ENCODE measurements around the gene PRDM10. TPM values are rescaled to one million over a fixed set of nuclear protein-coding genes. Genes with fewer than 3 reads are reported as not detected.
"Not testable (repeated sequence)": the region's sequence is repeated elsewhere in the genome, so short reads cannot be mapped to it uniquely, and the experiment has no call there.

The PRDM10 gene
- polyA plus RNA-seq, 6 donors from 2014 or later, result 2.2 to 4.5 (median 3.4) TPM; not detected in 1

DNA sequence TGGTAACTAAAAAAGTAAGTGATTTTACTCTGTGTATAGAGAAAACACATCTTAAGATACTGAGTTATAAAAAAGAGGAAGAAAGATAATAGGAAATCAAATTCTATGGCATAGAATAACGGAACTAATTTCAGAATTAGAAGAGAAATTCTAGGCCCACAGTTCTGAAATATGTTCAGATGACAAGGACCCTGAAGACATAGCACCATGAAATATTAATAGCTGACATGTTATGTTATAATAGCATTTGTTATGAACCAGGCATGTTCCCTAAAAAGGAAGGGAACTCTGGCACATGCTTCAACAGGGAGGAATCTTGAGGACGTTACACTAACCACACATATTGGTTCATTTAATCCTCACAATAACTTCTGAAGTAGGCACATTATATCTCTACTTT is 32.7 kb downstream of the PRDM10 start:
- ATAC-seq (ENCODE audit: low read depth in 2 of 2) (peak in 1 of 2 donors; percentile 22), DNase-seq (no peak)
- H3K4me3 Mint-ChIP-seq, result no peak overlapping the region
- peaks cover 10 to 16% of the 10 kb centered on the region in 2 donors for H3K36me3 Mint-ChIP-seq
- peaks cover 21 to 32% (median 25%) of the 10 kb centered on the region in 3 donors for H3K27me3 Mint-ChIP-seq
- H3K9me3 Mint-ChIP-seq, result no peaks in the 10 kb centered on the region
- no peak overlapping the region for H3K27ac Mint-ChIP-seq
- H3K4me1 Mint-ChIP-seq, result peaks cover 28 to 40% (median 39%) of the 10 kb centered on the region in 3 donors

DNA sequence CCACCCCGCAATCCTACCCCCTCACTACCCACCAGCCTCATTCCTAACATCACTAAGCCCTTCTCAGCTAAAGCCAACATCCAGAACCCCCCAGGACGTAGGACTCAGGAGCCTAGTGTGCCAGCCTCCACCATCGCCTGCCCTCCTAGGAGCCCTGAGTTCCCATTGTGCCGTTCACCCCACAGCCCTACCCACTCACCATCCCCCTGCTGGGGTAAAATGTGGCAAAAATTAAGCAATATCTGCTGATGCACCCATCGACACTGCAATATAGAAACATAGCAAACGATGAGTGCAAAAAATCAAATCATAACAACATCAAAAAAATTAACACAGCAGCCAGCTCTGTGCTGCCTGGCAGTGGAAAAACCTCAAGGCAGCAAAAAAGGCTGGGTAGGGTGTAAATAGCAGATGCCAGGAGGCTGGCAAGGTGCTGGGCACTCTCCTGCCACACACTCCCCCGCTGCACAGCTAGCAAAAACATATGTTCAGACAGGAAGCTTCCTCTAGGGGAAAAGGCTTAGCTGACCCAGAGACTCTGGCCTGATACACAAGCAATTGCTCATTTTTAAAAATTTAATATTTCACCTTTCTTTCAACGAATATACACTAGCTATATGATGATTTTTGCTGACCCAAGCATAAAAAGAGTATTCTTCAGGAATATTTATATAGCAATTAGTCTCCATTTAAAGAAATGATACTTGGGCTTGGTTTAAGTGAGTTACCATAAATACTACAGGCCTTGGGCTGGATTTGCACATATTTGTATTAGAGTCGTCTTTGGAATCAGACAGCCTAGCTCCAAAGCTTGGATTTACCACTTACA is 33.8 kb downstream of the PRDM10 start:
- peak overlapping the region in 1 of 6 donors; percentile 68 for H3K27ac Mint-ChIP-seq
- H3K27me3 Mint-ChIP-seq, result peaks cover 18 to 21% (median 18%) of the 10 kb centered on the region in 3 donors
- DNase-seq (no peak), ATAC-seq (ENCODE audit: low read depth in 2 of 2) (no peak)
- no peaks in the 10 kb centered on the region for H3K9me3 Mint-ChIP-seq
- H3K36me3 Mint-ChIP-seq, result peaks cover 7 to 10% of the 10 kb centered on the region in 2 donors
- H3K4me1 Mint-ChIP-seq, result peaks cover 28 to 39% (median 38%) of the 10 kb centered on the region in 3 donors
- no peak overlapping the region for H3K4me3 Mint-ChIP-seq

DNA sequence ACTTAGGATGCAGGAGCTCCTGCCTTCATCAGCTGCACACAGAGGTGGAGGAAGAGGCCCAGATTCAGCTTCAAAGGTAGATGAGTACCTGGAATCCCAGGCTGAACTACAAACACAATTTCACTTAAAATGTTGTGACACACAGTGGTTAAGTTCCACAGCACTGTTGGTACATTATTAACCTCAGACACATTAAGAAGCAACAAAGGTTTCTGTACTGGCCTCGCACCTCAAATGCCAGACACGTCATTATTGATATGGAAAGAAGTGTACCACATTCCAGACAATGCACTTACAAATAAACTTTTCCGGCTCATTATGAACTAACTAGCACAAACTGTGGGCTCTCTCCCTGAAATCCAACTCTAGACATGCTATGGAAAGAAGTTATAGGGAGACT is 34.6 kb downstream of the PRDM10 start:
- H3K27ac Mint-ChIP-seq, result no peak overlapping the region
- peaks cover 7 to 10% of the 10 kb centered on the region in 2 donors for H3K36me3 Mint-ChIP-seq

GRCh38 chr11:129965248-129965647 is 37.4 kb downstream of the PRDM10 start:
- DNase-seq (no peak), ATAC-seq (ENCODE audit: low read depth in 2 of 2) (no peak)
- Mint-ChIP-seq H3K4me1 (peaks cover 22 to 26% (median 23%) of the 10 kb centered on the region in 3 donors), H3K36me3 (peaks cover 5% of the 10 kb centered on the region in 2 donors), H3K4me3 (no peak overlapping the region), H3K27ac (no peak overlapping the region), H3K27me3 (peaks cover 17 to 19% (median 18%) of the 10 kb centered on the region in 3 donors), H3K9me3 (no peaks in the 10 kb centered on the region)

More for the DNA sequence above, 34.6 kb downstream of the PRDM10 start:
- no peak for ATAC-seq (ENCODE audit: low read depth in 2 of 2)
- peaks cover 18 to 21% (median 18%) of the 10 kb centered on the region in 3 donors for H3K27me3 Mint-ChIP-seq
- no peak overlapping the region for H3K4me3 Mint-ChIP-seq
- peaks cover 30 to 39% (median 37%) of the 10 kb centered on the region in 3 donors for H3K4me1 Mint-ChIP-seq
- no peaks in the 10 kb centered on the region for H3K9me3 Mint-ChIP-seq
- DNase-seq, result no peak

- no peaks in the 10 kb centered on the region for H3K9me3 Mint-ChIP-seq
- H3K36me3 Mint-ChIP-seq, result peaks cover 0 to 16% of the 10 kb centered on the region in 2 donors
- ATAC-seq (ENCODE audit: low read depth in 2 of 2) (no peak), DNase-seq (no peak)
- H3K4me3 Mint-ChIP-seq, result no peak overlapping the region
- peaks cover 12 to 15% (median 13%) of the 10 kb centered on the region in 3 donors for H3K4me1 Mint-ChIP-seq
- H3K27ac Mint-ChIP-seq, result peak overlapping the region in 1 of 6 donors; percentile 38
- H3K27me3 Mint-ChIP-seq, result peaks cover 0 to 6% (median 6%) of the 10 kb centered on the region in 3 donors
Measured at GRCh38 chr11:129960216-129961214, 42.1 kb downstream of the PRDM10 start.

DNA sequence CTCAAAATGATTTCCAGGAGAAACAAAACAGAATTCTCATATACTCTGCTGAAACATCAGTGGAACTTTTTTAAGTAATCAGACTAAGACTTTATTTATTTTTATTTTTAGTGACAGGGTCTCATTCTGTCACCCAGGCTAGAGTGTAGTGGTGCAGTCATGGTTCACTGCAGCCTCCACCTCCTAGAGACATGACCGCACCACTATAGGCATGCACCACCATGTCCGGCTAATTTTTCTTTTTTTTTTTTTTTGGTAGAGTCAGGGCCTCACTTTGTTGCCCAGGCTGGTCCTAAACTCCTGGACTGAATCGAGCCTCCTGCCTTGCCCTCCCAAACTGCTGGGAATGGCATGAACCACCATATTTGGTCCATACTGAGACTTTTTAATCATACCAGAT is 42.9 kb downstream of the PRDM10 start:
- DNase-seq (no peak), ATAC-seq (ENCODE audit: low read depth in 2 of 2) (no peak)
- Mint-ChIP-seq H3K9me3 (no peaks in the 10 kb centered on the region), H3K27ac (no peak overlapping the region), H3K27me3 (peaks cover 0 to 6% (median 6%) of the 10 kb centered on the region in 3 donors), H3K4me1 (peaks cover 12 to 15% (median 13%) of the 10 kb centered on the region in 3 donors), H3K4me3 (no peak overlapping the region), H3K36me3 (peaks cover 0 to 22% of the 10 kb centered on the region in 2 donors)

DNA sequence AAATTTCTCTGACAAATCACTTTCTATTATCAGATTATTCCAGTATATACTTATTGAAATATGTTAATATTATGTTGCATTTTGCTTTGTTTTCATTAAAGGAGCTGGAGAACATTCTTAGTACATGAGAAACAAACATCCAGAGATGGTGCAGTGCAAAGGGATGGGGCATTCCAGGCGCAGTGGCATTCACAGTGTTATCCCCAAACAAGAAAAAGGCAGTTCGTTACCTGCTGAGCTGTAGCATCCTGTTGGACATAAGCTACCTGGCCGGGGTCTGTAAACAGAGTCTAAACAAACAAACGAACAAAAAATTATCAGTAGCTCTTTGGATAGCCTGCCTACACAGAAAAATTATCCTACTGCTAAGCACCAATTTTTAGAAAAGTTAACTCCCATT is 47.4 kb downstream of the PRDM10 start:
- Mint-ChIP-seq H3K27ac (no peak overlapping the region), H3K4me3 (no peak overlapping the region), H3K9me3 (no peaks in the 10 kb centered on the region), H3K27me3 (no peaks in the 10 kb centered on the region), H3K4me1 (peaks cover 3 to 10% (median 9%) of the 10 kb centered on the region in 3 donors), H3K36me3 (peaks cover 0 to 35% of the 10 kb centered on the region in 2 donors)
- no peak for DNase-seq
- ATAC-seq (ENCODE audit: low read depth in 2 of 2), result no peak

DNA sequence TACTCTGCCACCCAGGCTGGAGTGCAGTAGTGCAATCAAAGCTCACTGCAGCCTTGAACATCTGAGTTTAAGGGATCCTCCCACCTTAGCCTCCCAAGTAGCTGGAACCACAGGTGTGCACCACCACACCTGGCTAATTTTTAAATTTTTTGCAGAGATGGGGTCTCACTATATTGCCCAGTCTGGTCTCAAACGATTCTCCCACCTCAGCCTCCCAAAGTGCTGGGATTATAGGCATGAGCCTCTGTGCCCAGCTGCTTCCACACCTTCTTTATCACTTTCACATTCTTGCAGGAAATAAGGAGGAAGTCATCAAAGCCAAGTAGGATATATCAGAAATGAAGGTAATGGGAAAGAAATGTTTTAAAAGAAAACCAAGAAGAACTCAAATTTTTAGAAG is 47.9 kb downstream of the PRDM10 start:
- not testable (repeated sequence) for H3K9me3 Mint-ChIP-seq; DNase-seq; H3K4me3 Mint-ChIP-seq; H3K27ac Mint-ChIP-seq; ATAC-seq (ENCODE audit: low read depth in 2 of 2); H3K27me3 Mint-ChIP-seq
- Mint-ChIP-seq H3K4me1 (peaks cover 4 to 13% (median 12%) of the 10 kb centered on the region in 3 donors), H3K36me3 (peaks cover 0 to 37% of the 10 kb centered on the region in 2 donors)

- ATAC-seq (ENCODE audit: low read depth in 2 of 2) (no peak), DNase-seq (no peak)
- no peaks in the 10 kb centered on the region for H3K27me3 Mint-ChIP-seq
- H3K27ac Mint-ChIP-seq, result no peak overlapping the region
- H3K9me3 Mint-ChIP-seq, result no peaks in the 10 kb centered on the region
- H3K4me3 Mint-ChIP-seq, result no peak overlapping the region
- peaks cover 15 to 29% of the 10 kb centered on the region in 2 donors for H3K36me3 Mint-ChIP-seq
- H3K4me1 Mint-ChIP-seq, result peaks cover 12 to 29% (median 23%) of the 10 kb centered on the region in 3 donors
Measured at GRCh38 chr11:129951866-129952262, 50.8 kb downstream of the PRDM10 start.

GRCh38 chr11:129951201-129951865 is 51.3 kb downstream of the PRDM10 start:
- peaks cover 12 to 29% (median 23%) of the 10 kb centered on the region in 3 donors for H3K4me1 Mint-ChIP-seq
- ATAC-seq (ENCODE audit: low read depth in 2 of 2) (no peak), DNase-seq (no peak)
- H3K4me3 Mint-ChIP-seq, result no peak overlapping the region
- no peaks in the 10 kb centered on the region for H3K27me3 Mint-ChIP-seq
- peaks cover 20 to 25% of the 10 kb centered on the region in 2 donors for H3K36me3 Mint-ChIP-seq
- H3K9me3 Mint-ChIP-seq, result no peaks in the 10 kb centered on the region
- no peak overlapping the region for H3K27ac Mint-ChIP-seq

DNA sequence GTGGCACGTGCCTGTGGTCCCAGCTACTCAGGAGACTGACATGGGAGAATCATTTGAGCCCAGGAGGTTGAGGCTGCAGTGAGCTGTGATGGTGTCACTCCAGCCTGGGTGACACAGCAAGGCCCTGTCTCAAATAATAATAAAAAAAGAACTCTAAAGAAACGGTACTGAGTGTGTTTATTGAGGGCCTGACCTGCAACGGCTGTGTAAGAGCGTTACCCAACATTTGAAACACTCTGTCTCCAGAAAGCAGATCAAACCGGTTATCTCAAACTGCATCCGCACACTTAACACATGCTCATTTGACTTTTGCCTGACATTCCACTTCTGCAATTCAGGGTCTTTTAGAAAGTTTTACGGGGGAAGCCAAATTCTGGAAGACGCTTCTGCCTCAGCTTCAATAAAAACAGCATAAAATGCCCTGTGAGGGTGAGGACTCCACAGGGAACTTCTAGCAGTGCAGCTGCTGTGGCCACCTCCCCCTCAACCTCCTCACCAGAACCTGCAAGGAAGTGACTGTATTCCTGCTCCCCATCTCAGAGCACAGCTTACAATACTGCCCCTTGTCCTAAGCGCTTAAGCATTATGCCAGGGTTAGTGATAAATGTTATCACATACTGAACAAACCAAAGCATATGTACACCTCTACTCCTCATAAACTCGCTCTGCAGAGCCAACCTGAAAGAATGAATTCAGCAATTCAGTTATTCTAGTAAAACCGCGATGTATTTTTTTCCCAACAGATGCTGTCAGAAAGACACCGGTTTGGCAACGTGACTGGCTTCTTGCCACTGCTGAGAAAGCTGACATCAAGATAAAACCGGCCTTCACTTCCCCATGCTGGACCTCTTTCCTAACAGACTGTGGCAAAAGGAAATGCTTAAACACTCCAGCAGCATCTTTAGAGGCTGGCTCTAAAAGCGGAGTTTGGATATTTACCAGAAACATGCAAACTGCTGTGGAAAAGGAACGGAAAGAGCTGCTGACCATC is 52.2 kb downstream of the PRDM10 start:
- H3K36me3 Mint-ChIP-seq, result peaks cover 19 to 23% of the 10 kb centered on the region in 2 donors
- H3K27me3 Mint-ChIP-seq, result no peaks in the 10 kb centered on the region
- H3K27ac Mint-ChIP-seq, result peak overlapping the region in 1 of 6 donors; percentile 13
- H3K9me3 Mint-ChIP-seq, result peaks cover 0 to 1% (median 0%) of the 10 kb centered on the region in 7 donors
- ATAC-seq (ENCODE audit: low read depth in 2 of 2) (no peak), DNase-seq (no peak)
- peaks cover 12 to 29% (median 23%) of the 10 kb centered on the region in 3 donors for H3K4me1 Mint-ChIP-seq
- peak overlapping the region in 1 of 8 donors; percentile 42 for H3K4me3 Mint-ChIP-seq

Measured in naive B cell (primary cell).